Endothelial cell of umbilical vein (primary cell): Measurements from ENCODE around the gene HES3.

Experiments used
- EZH2 ChIP-seq: IDR thresholded peaks from 2 replicates; pipeline ENCODE4 v1.6.1; 2012; ENCODE audit warnings: borderline replicate concordance, low read depth, mild to moderate bottlenecking, moderate library complexity, low read length, inconsistent platforms; ENCODE audit not compliant: severe bottlenecking
- JUN ChIP-seq: IDR thresholded peaks from 2 replicates; pipeline ENCODE4 v1.6.1; 2011; ENCODE audit warnings: borderline replicate concordance, low read depth; ENCODE audit not compliant: insufficient read length, insufficient read depth
- MYC ChIP-seq: IDR thresholded peaks from one replicate; pipeline ENCODE4 v1.6.1; 2011; ENCODE audit warnings: mild to moderate bottlenecking, low read depth, low read length
- POLR2A ChIP-seq: IDR thresholded peaks from 2 replicates; pipeline ENCODE4 v1.6.1; 2012; ENCODE audit warnings: low read depth, mild to moderate bottlenecking, control low read depth, low read length
- POLR2AphosphoS5 ChIP-seq: IDR thresholded peaks from 2 replicates; pipeline ENCODE4 v1.6.1; 2012; ENCODE audit warnings: low read depth, mild to moderate bottlenecking, control low read depth, low read length, moderate library complexity; ENCODE audit not compliant: insufficient read depth
- TF ChIP-seq, protein P1 (sequence below), 2 donors: IDR thresholded peaks; 1 replicate in 1 of 2; 2 replicates in 1 of 2; pipeline ENCODE4 v1.5.1; 2011; ENCODE audit warnings: low read length in 2 of 2, mild to moderate bottlenecking in 2 of 2, moderate library complexity in 2 of 2, control low read depth in 1 of 2, inconsistent platforms in 1 of 2, low read depth in 1 of 2; ENCODE audit not compliant: insufficient read depth in 1 of 2; ENCODE audit errors: extremely low read depth in 1 of 2

DNA sequence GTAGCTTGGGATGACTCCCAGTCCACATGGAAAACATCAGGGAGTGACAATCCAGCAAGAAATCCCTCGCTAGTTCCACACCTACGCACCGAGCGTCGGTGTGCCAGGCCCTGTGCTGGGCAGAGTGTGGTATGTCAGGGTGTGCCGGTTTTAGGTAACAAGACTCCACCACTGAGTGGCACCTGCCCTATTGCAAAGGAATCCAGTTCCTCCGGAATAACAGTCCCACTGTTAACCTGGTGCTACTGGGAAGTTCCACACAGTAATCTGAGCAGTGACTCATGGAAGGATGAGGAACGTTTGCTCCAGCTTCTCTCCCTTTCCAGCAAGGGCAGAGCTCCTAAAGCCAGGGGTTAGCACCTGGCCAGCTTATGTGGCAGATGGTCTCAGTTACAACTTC is 23.7 kb upstream of the HES3 start:
- TF ChIP-seq POLR2AphosphoS5 (no peak), POLR2A (no peak), JUN (no peak), EZH2 (no peak), MYC (no peak)
- TF ChIP-seq, protein P1, sequence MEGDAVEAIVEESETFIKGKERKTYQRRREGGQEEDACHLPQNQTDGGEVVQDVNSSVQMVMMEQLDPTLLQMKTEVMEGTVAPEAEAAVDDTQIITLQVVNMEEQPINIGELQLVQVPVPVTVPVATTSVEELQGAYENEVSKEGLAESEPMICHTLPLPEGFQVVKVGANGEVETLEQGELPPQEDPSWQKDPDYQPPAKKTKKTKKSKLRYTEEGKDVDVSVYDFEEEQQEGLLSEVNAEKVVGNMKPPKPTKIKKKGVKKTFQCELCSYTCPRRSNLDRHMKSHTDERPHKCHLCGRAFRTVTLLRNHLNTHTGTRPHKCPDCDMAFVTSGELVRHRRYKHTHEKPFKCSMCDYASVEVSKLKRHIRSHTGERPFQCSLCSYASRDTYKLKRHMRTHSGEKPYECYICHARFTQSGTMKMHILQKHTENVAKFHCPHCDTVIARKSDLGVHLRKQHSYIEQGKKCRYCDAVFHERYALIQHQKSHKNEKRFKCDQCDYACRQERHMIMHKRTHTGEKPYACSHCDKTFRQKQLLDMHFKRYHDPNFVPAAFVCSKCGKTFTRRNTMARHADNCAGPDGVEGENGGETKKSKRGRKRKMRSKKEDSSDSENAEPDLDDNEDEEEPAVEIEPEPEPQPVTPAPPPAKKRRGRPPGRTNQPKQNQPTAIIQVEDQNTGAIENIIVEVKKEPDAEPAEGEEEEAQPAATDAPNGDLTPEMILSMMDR (IDR thresholded peaks at IDR 0.05; ENCODE audit: extremely low read depth in 1 of 2, insufficient read depth in 1 of 2, low read depth in 1 of 2, low read length in 2 of 2), result no peak
